DOHH2 (cell line): ENCODE measurements around the gene CTSZ.

Experiments
- H3F3A ChIP-seq: fragments of 200-600 bp; sonication (generic), shearing (Covaris generic); 2 replicates; pipeline ENCODE4 v1.6.0; 2016; ENCODE audit warnings: antibody characterized with exemption, mild to moderate bottlenecking; ENCODE audit not compliant: control insufficient read depth, insufficient read depth
- H3K27ac ChIP-seq: fragments of 200-600 bp; sonication (generic); 2 replicates; pipeline ENCODE4 v1.5.1; 2014; ENCODE audit warnings: low read depth, mild to moderate bottlenecking, low read length, moderate library complexity
- H3K27me3 ChIP-seq: fragments of 200-600 bp; sonication (generic); 2 replicates; pipeline ENCODE4 v1.6.1; 2014; ENCODE audit warnings: mild to moderate bottlenecking, low read length, mixed read lengths; ENCODE audit not compliant: control insufficient read depth
- H3K36me3 ChIP-seq: fragments of 200-600 bp; sonication (generic); 2 replicates; pipeline ENCODE4 v1.6.1; 2014; ENCODE audit warnings: mild to moderate bottlenecking, low read length, moderate library complexity, mixed read lengths; ENCODE audit not compliant: control insufficient read depth
- H3K4me1 ChIP-seq: fragments of 200-600 bp; sonication (generic); 2 replicates; pipeline ENCODE4 v1.6.1; 2014; ENCODE audit warnings: mild to moderate bottlenecking, low read length, mixed read lengths; ENCODE audit not compliant: control insufficient read depth
- H3K4me2 ChIP-seq: fragments of 200-600 bp; sonication (generic); 2 replicates; pipeline ENCODE4 v1.6.0; 2014; ENCODE audit warnings: mild to moderate bottlenecking, low read length, moderate library complexity
- H3K4me3 ChIP-seq: fragments of 200-600 bp; sonication (generic); 2 replicates; pipeline ENCODE4 v1.5.1; 2014; ENCODE audit warnings: mild to moderate bottlenecking, low read length, mixed read lengths
- H3K79me2 ChIP-seq: fragments of 200-600 bp; sonication (generic); 2 replicates; pipeline ENCODE4 v1.6.1; 2014; ENCODE audit warnings: mild to moderate bottlenecking, low read length, mixed read lengths; ENCODE audit not compliant: control insufficient read depth
- H3K9me2 ChIP-seq: fragments of 200-600 bp; sonication (generic); replicated peaks from 2 replicates; pipeline ENCODE4 v1.6.1; 2014; ENCODE audit warnings: mild to moderate bottlenecking, low read length, mixed read lengths; ENCODE audit not compliant: control insufficient read depth
- H3K9me3 ChIP-seq: fragments of 200-600 bp; sonication (generic); 2 replicates; pipeline ENCODE4 v1.6.1; 2014; ENCODE audit warnings: antibody characterized with exemption, low read length, mixed read lengths; ENCODE audit not compliant: control insufficient read depth, insufficient read depth
- H4K20me1 ChIP-seq: fragments of 200-600 bp; sonication (generic); 2 replicates; pipeline ENCODE4 v1.6.0; 2014; ENCODE audit warnings: low read depth, mild to moderate bottlenecking, antibody characterized with exemption, low read length, moderate library complexity; ENCODE audit not compliant: control insufficient read depth, insufficient read depth
- EZH2phosphoT487 ChIP-seq: fragments of 200-600 bp; sonication (generic); IDR thresholded peaks from 2 replicates; pipeline ENCODE4 v1.6.1; 2017; ENCODE audit warnings: borderline replicate concordance, mild to moderate bottlenecking, antibody characterized with exemption, low read length, moderate library complexity, mixed read lengths
- TF ChIP-seq, protein P1 (sequence below): fragments of 200-600 bp; sonication (generic); IDR thresholded peaks from one replicate; pipeline ENCODE4 v1.5.1; 2014; ENCODE audit warnings: antibody characterized with exemption, mild to moderate bottlenecking, low read depth, low read length; ENCODE audit not compliant: poor library complexity, severe bottlenecking

The CTSZ gene

DNA sequence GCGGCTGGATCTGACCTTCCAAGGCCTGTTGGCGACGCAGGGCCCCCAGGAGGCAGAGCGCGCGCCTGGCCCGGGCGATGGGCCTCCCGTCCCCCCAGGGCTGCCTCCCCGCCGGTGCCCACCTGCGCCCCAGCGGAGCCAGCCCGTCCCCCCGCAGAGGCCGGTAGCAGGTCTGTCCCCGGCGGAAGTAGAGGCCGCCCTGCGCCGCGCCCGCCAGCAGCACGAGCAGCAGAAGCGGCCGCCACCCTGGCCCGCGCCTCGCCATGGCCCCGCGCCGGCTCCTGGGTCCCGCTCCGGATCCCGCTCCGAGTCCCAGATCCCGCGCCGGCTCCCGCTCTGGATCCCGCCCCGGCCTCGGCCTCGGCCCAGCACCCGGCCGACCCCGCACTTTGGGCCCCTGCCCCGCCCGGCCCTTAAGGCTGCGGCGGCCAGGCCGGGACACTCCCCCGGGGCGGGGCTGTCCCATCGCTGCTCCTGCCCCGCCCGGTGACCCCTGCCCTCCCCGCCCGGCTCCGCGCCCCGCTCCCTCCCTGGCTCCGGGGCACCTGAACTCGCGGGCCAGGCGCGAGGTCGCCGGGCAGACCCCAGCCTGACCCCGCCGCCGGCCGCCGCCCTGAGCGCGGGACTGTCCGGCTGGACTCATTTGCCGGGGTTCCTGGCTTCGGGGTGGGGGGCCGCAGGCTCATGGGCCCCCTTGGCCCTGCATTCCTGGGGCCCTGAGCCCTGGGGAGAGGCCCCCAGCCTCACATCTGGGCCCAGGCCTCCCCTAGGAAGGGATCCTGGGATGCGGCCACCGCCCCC is at the start of gene CTSZ:
Gene CTSZ, minus strand, starts transcription at position 391 of the 801 bp plus-strand sequence. Its CDS starts 126 bp downstream, at position 265.
- H3K9me2 ChIP-seq: no peaks in the 10 kb centered on the region
- peak within 1 kb of the TSS; percentile 91 for H3K4me2 ChIP-seq
- H3K79me2 ChIP-seq: peaks cover 48% of the 10 kb centered on the region
- H3K4me1 ChIP-seq: peaks cover 67% of the 10 kb centered on the region
- peaks cover 39% of the 10 kb centered on the region for H3K36me3 ChIP-seq
- no peak for TF ChIP-seq EZH2phosphoT487
- TF ChIP-seq, protein P1, sequence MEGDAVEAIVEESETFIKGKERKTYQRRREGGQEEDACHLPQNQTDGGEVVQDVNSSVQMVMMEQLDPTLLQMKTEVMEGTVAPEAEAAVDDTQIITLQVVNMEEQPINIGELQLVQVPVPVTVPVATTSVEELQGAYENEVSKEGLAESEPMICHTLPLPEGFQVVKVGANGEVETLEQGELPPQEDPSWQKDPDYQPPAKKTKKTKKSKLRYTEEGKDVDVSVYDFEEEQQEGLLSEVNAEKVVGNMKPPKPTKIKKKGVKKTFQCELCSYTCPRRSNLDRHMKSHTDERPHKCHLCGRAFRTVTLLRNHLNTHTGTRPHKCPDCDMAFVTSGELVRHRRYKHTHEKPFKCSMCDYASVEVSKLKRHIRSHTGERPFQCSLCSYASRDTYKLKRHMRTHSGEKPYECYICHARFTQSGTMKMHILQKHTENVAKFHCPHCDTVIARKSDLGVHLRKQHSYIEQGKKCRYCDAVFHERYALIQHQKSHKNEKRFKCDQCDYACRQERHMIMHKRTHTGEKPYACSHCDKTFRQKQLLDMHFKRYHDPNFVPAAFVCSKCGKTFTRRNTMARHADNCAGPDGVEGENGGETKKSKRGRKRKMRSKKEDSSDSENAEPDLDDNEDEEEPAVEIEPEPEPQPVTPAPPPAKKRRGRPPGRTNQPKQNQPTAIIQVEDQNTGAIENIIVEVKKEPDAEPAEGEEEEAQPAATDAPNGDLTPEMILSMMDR: no peak
- H3F3A ChIP-seq: peaks cover 9% of the 10 kb centered on the region
- peaks cover 16% of the 10 kb centered on the region; the same call in 1 of the 2 replicates for H4K20me1 ChIP-seq
- H3K4me3 ChIP-seq: peak within 1 kb of the TSS; percentile 84
- no peaks in the 10 kb centered on the region for H3K27me3 ChIP-seq
- H3K9me3 ChIP-seq: no peaks in the 10 kb centered on the region
- peak within 1 kb of the TSS; percentile 88 for H3K27ac ChIP-seq

DNA sequence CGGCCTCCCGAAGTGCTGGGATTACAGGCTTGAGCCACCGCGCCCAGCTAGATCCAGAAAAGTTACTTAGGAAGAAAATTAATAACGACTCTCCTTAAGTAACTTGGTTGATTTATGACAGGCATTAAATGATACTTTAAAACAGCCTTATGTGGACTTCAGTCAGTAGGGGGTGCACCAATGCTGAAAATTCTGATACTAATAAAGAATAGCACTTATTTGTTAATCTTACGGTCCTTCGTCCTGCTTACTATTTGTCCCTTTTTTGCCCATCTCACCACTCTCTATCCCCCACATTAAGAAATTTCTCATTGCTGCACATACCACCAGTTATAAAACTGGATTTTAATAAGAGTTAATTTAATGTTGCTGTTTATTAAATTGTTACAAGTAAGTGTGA is 48.2 kb upstream of the CTSZ start:
- Histone ChIP-seq H3K27me3 (peaks cover 45% of the 10 kb centered on the region), H3K4me1 (no peaks in the 10 kb centered on the region), H3K4me2 (no peak overlapping the region), H3K9me2 (no peaks in the 10 kb centered on the region), H3K4me3 (no peak overlapping the region), H4K20me1 (no peaks in the 10 kb centered on the region), H3K79me2 (no peaks in the 10 kb centered on the region), H3F3A (no peaks in the 10 kb centered on the region), H3K9me3 (no peaks in the 10 kb centered on the region), H3K27ac (no peak overlapping the region), H3K36me3 (no peaks in the 10 kb centered on the region)
- TF ChIP-seq, protein P1: peak; percentile 58
- no peak for TF ChIP-seq EZH2phosphoT487

DNA sequence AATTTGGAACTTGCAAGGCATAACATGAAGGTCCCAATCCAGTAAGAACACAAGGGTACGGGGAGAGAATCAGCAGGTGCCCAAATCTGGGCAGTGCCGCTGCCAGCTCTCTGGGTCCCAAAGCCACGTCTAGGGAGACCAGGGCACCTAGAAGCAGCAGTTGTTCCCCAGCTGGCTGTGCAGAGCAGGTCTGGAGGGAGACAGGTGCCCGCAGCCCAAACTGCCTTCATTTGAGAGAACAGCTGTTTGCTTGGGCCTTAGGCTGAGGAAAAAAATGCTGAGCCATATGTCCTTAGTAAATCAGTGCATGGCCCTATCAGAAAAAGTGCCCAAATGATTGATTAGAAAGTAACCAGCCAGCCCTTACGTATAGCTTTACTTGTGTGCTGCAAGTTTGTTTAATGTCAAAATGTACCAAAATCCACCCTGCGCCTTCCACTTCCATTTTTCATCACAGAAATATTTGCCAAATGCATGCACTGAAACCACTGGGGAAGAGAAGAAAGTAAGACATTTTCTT is 44.7 kb upstream of the CTSZ start:
- no peaks in the 10 kb centered on the region for H3F3A ChIP-seq
- peaks cover 50% of the 10 kb centered on the region for H3K27me3 ChIP-seq
- no peak overlapping the region for H3K4me2 ChIP-seq
- no peaks in the 10 kb centered on the region for H4K20me1 ChIP-seq
- no peaks in the 10 kb centered on the region for H3K9me2 ChIP-seq
- H3K79me2 ChIP-seq: no peaks in the 10 kb centered on the region
- H3K9me3 ChIP-seq: no peaks in the 10 kb centered on the region
- no peaks in the 10 kb centered on the region for H3K4me1 ChIP-seq
- H3K36me3 ChIP-seq: no peaks in the 10 kb centered on the region
- TF ChIP-seq EZH2phosphoT487: no peak
- TF ChIP-seq, protein P1: no peak
- no peak overlapping the region for H3K27ac ChIP-seq
- no peak overlapping the region for H3K4me3 ChIP-seq
